ENCODE measurements around the gene ALG14.

The ALG14 gene

DNA sequence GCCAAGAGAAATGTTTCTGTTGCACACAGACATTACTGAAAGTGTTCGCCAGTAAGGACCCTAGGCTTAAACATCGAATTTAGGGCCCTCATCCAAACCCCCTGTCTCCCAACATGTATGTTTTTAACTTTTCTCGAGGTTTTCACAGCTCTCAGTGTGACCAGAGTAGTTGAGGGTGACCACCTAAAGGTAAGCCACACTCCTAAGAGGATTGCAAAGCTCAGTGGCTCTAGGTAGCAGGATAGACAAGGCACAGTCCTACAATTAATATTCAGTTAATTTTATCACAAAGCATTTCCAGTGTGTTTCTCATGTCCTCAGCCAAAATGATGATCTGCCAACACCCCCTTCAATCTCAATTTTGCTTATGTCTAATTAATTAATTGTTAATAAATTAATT is 695 bp upstream of the ALG14 start:
- TF ChIP-seq EZH2 (IDR thresholded peaks at IDR 0.05; ENCODE audit: borderline replicate concordance, low read depth, low read length, severe bottlenecking) = no peak
- TF ChIP-seq, protein P1, sequence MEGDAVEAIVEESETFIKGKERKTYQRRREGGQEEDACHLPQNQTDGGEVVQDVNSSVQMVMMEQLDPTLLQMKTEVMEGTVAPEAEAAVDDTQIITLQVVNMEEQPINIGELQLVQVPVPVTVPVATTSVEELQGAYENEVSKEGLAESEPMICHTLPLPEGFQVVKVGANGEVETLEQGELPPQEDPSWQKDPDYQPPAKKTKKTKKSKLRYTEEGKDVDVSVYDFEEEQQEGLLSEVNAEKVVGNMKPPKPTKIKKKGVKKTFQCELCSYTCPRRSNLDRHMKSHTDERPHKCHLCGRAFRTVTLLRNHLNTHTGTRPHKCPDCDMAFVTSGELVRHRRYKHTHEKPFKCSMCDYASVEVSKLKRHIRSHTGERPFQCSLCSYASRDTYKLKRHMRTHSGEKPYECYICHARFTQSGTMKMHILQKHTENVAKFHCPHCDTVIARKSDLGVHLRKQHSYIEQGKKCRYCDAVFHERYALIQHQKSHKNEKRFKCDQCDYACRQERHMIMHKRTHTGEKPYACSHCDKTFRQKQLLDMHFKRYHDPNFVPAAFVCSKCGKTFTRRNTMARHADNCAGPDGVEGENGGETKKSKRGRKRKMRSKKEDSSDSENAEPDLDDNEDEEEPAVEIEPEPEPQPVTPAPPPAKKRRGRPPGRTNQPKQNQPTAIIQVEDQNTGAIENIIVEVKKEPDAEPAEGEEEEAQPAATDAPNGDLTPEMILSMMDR (IDR thresholded peaks at IDR 0.05; ENCODE audit: borderline replicate concordance, extremely low read depth, low read length, poor library complexity, severe bottlenecking) = no peak
- H3K4me3 ChIP-seq (ENCODE audit: low read depth in 1 of 2, low read length in 2 of 2) = peak overlapping the region; percentile 70 to 96
- H3K9ac ChIP-seq (ENCODE audit: low read depth, low read length) = peak overlapping the region; percentile 63
- H3K27me3 ChIP-seq (ENCODE audit: insufficient read depth, low read length, poor library complexity) = peaks cover 4% of the 10 kb centered on the region
- H3K4me2 ChIP-seq (ENCODE audit: insufficient read depth, low read length) = peak overlapping the region; percentile 97
- no peaks in the 10 kb centered on the region for H3K36me3 ChIP-seq (ENCODE audit: insufficient read depth, low read length)
- peak overlapping the region; percentile 99 for H2AFZ ChIP-seq (ENCODE audit: low read depth, low read length)
- H4K20me1 ChIP-seq (ENCODE audit: insufficient read depth, low read length) = no peaks in the 10 kb centered on the region
- ATAC-seq (ENCODE audit: insufficient read depth, low read depth) (no peak), DNase-seq (no peak)
- peaks cover 21% of the 10 kb centered on the region for H3K4me1 ChIP-seq (ENCODE audit: insufficient read depth, low read length)
- H3K9me3 ChIP-seq (ENCODE audit: insufficient read depth, low read length, severe bottlenecking) = no peaks in the 10 kb centered on the region
- H3K27ac ChIP-seq (ENCODE audit: low read length) = peak overlapping the region; percentile 94
- peaks cover 9% of the 10 kb centered on the region for H3K79me2 ChIP-seq (ENCODE audit: insufficient read depth, low read length)

DNA sequence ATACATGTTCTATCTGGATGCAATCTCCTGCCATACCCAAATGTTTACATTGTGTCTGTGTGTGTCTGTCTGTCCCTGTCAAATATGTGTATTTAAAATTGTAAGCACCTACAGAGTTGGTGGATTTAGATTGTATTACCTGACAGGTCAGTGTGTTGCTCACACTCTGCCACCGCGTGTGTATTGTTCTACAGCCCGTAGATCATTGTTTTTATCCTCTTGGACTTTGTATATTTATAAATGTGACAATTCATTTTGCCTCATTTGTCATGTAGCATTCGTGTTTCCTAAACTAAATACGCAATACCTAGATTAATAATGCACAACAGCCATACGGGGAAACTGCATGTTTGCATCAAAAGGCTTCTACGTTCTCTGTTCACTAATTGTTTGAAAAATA is 634 bp downstream of the ALG14 start:
- no peaks in the 10 kb centered on the region for H4K20me1 ChIP-seq (ENCODE audit: insufficient read depth, low read length)
- peak overlapping the region; percentile 94 for H3K27ac ChIP-seq (ENCODE audit: low read length)
- no peaks in the 10 kb centered on the region for H3K27me3 ChIP-seq (ENCODE audit: insufficient read depth, low read length, poor library complexity)
- peak overlapping the region; percentile 97 for H3K4me2 ChIP-seq (ENCODE audit: insufficient read depth, low read length)
- H3K36me3 ChIP-seq (ENCODE audit: insufficient read depth, low read length) = no peaks in the 10 kb centered on the region
- H3K4me3 ChIP-seq (ENCODE audit: low read depth in 1 of 2, low read length in 2 of 2) = peak overlapping the region; percentile 70 to 96
- DNase-seq (no peak), ATAC-seq (ENCODE audit: insufficient read depth, low read depth) (no peak)
- TF ChIP-seq, protein P1 (IDR thresholded peaks at IDR 0.05; ENCODE audit: borderline replicate concordance, extremely low read depth, low read length, poor library complexity, severe bottlenecking) = no peak
- TF ChIP-seq EZH2 (IDR thresholded peaks at IDR 0.05; ENCODE audit: borderline replicate concordance, low read depth, low read length, severe bottlenecking) = no peak
- H2AFZ ChIP-seq (ENCODE audit: low read depth, low read length) = peak overlapping the region; percentile 99
- no peaks in the 10 kb centered on the region for H3K9me3 ChIP-seq (ENCODE audit: insufficient read depth, low read length, severe bottlenecking)
- peaks cover 21% of the 10 kb centered on the region for H3K4me1 ChIP-seq (ENCODE audit: insufficient read depth, low read length)
- peak overlapping the region; percentile 63 for H3K9ac ChIP-seq (ENCODE audit: low read depth, low read length)
- H3K79me2 ChIP-seq (ENCODE audit: insufficient read depth, low read length) = peaks cover 9% of the 10 kb centered on the region

DNA sequence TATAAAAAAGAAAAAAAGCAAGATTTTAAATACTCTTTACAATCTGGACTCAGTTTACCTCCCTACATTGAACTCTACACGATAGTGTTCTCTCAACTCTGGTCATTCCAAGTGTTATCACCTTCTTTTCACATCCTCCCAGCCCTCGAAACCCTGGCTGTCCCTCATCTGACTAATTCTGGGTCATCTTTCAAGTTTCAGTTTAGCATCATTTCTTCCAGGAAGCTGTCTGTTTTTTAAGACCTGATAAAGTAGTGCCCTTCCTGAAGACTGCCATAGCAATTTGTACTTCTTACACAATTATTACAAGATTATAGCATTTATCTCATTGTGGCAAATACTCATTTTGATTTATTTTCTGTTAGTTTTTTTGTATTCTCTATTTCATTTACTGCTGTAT is 1.2 kb downstream of the ALG14 start:
- peak overlapping the region; percentile 97 for H3K4me2 ChIP-seq (ENCODE audit: insufficient read depth, low read length)
- H3K4me3 ChIP-seq (ENCODE audit: low read depth in 1 of 2, low read length in 2 of 2) = peak overlapping the region; percentile 70 to 96; a peak in 3 of 4 replicates
- no peak for DNase-seq
- H3K27me3 ChIP-seq (ENCODE audit: insufficient read depth, low read length, poor library complexity) = no peaks in the 10 kb centered on the region
- no peaks in the 10 kb centered on the region for H3K36me3 ChIP-seq (ENCODE audit: insufficient read depth, low read length)
- TF ChIP-seq, protein P1 (IDR thresholded peaks at IDR 0.05; ENCODE audit: borderline replicate concordance, extremely low read depth, low read length, poor library complexity, severe bottlenecking) = no peak
- no peak for TF ChIP-seq EZH2 (IDR thresholded peaks at IDR 0.05; ENCODE audit: borderline replicate concordance, low read depth, low read length, severe bottlenecking)
- H3K9me3 ChIP-seq (ENCODE audit: insufficient read depth, low read length, severe bottlenecking) = no peaks in the 10 kb centered on the region
- H2AFZ ChIP-seq (ENCODE audit: low read depth, low read length) = peak overlapping the region; percentile 99
- peaks cover 9% of the 10 kb centered on the region for H3K79me2 ChIP-seq (ENCODE audit: insufficient read depth, low read length)
- peak overlapping the region; percentile 94; the same call in 1 of the 2 replicates for H3K27ac ChIP-seq (ENCODE audit: low read length)
- H4K20me1 ChIP-seq (ENCODE audit: insufficient read depth, low read length) = no peaks in the 10 kb centered on the region
- H3K4me1 ChIP-seq (ENCODE audit: insufficient read depth, low read length) = peaks cover 21% of the 10 kb centered on the region
- peak overlapping the region; percentile 63 for H3K9ac ChIP-seq (ENCODE audit: low read depth, low read length)
- ATAC-seq (ENCODE audit: insufficient read depth, low read depth) = no peak

DNA sequence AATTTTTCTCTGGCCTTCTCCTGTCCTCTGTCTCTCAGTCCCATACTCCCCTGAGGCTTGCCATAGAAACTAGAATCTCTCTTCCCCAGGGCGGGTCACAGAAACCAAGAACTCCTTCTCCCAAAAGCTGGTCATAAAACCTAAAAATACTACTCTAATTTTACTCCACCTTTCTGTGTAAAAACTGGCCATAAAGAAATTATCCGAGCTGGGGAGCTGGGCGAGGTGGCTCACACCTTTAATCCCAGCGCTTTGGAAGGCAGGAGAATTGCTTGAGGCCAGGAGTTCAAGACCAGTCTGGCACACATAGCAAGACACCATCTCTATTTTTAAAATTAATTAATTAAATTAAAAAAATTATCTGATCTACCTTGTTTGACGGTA is 3.0 kb downstream of the ALG14 start:
- peaks cover 21% of the 10 kb centered on the region for H3K4me1 ChIP-seq (ENCODE audit: insufficient read depth, low read length)
- no peak overlapping the region for H3K4me3 ChIP-seq (ENCODE audit: low read depth in 1 of 2, low read length in 2 of 2)

More for the DNA sequence above, 3.0 kb downstream of the ALG14 start:
- TF ChIP-seq EZH2 (IDR thresholded peaks at IDR 0.05; ENCODE audit: borderline replicate concordance, low read depth, low read length, severe bottlenecking) = no peak
- TF ChIP-seq, protein P1 (IDR thresholded peaks at IDR 0.05; ENCODE audit: borderline replicate concordance, extremely low read depth, low read length, poor library complexity, severe bottlenecking) = no peak
- H3K27ac ChIP-seq (ENCODE audit: low read length) = no peak overlapping the region
- H3K36me3 ChIP-seq (ENCODE audit: insufficient read depth, low read length) = no peaks in the 10 kb centered on the region
- H3K79me2 ChIP-seq (ENCODE audit: insufficient read depth, low read length) = peaks cover 9% of the 10 kb centered on the region
- H3K27me3 ChIP-seq (ENCODE audit: insufficient read depth, low read length, poor library complexity) = no peaks in the 10 kb centered on the region
- no peak for DNase-seq
- no peak for ATAC-seq (ENCODE audit: insufficient read depth, low read depth)
- H4K20me1 ChIP-seq (ENCODE audit: insufficient read depth, low read length) = no peaks in the 10 kb centered on the region
- H2AFZ ChIP-seq (ENCODE audit: low read depth, low read length) = no peak overlapping the region
- no peak overlapping the region for H3K9ac ChIP-seq (ENCODE audit: low read depth, low read length)
- H3K4me2 ChIP-seq (ENCODE audit: insufficient read depth, low read length) = no peak overlapping the region
- no peaks in the 10 kb centered on the region for H3K9me3 ChIP-seq (ENCODE audit: insufficient read depth, low read length, severe bottlenecking)

Measured in DND-41 (cell line).